ENCODE results near the gene ANP32E.

Gene ANP32E

DNA sequence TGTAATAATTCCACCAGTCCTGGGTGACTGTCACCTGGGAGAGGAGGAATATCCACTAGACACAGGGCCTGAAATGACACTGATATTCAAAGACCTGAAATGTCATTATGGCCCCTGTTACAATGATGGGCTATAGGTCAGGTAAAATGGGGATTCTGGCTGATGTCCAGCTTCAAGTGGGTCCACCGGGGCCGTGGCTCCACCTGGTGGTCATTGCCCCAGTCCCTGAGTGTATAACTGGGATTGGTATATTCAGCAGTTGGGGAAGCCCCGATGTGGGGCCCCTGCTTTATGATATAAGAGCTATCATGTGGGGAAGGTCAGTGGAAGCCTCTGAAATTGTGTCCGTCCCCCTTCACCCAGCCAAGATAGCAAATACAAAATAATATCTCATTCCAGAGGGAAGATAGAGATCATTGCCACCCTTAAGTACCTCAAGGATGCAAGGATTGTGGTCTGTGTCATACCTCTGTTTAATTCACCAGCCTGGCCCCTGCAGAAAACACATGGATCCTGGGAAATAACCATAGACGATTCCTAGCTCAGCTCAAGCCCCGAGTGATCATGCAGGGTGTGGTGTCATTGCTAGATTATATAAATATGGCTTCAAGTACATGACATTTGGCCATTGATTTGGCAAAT, 66.8 kb downstream of the ANP32E start:
- H3K4me3 ChIP-seq (ENCODE audit: control insufficient read depth, low read depth, low read length) = no peak overlapping the region
- TF ChIP-seq, protein P1, sequence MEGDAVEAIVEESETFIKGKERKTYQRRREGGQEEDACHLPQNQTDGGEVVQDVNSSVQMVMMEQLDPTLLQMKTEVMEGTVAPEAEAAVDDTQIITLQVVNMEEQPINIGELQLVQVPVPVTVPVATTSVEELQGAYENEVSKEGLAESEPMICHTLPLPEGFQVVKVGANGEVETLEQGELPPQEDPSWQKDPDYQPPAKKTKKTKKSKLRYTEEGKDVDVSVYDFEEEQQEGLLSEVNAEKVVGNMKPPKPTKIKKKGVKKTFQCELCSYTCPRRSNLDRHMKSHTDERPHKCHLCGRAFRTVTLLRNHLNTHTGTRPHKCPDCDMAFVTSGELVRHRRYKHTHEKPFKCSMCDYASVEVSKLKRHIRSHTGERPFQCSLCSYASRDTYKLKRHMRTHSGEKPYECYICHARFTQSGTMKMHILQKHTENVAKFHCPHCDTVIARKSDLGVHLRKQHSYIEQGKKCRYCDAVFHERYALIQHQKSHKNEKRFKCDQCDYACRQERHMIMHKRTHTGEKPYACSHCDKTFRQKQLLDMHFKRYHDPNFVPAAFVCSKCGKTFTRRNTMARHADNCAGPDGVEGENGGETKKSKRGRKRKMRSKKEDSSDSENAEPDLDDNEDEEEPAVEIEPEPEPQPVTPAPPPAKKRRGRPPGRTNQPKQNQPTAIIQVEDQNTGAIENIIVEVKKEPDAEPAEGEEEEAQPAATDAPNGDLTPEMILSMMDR (IDR thresholded peaks at IDR 0.05; ENCODE audit: control insufficient read depth, insufficient read depth, low read depth, low read length, missing control alignments) = peak; percentile 90
- no peak for DNase-seq (ENCODE audit: low read depth)

Data from AG09309 (cell line).